NCI-H748 treated with DMSO at 0.1 percent for 48 hours (cell line): ENCODE data around the gene CTSF.

Experiments
- DNase-seq: peaks from one replicate; lab custom pipeline; 2025; lab: John Stamatoyannopoulos, UW

Gene CTSF

GRCh38 chr11:66532784-66533183 is 35.6 kb downstream of the CTSF start:
- DNase-seq, result no peak

GRCh38 chr11:66531841-66532240 is 36.6 kb downstream of the CTSF start:
- DNase-seq, result no peak

DNA sequence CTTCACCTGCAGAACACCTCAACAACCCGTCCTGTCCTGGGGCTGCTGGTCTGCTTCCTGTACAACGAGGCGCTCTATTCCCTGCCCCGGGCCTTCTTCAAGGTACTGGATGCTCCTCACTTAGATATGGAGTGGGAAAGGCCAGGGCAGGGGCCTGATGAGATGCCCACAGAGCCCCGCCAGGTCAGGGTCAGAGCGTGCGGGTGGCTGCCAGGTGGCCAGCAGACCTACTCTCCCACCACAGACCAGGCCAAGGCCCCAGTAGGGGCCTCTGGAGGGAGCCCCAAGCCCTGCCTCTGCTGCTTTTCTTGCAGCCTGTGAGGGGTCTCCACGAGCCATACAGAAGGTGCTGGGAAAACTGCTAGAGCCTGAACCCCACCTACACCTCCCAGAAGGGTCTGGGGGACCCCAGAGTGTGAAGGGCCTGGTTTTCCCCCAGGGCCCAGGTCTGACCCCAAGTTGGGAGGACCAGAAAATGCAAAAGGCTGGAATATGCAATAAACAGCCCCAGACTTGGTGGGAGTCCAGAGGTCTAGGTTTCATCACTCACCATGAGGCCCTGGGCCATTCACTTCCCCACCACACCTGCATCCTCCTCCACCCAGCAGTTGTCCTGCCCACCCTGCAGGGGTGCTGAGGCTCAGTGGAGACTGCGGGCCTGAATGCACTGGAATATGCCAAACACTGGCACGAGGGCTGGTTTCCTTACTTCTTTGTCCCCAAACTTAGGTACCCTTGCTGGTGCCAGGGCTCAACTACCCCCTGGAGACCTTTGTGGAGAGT is 37.3 kb downstream of the CTSF start:
- DNase-seq, result no peak

GRCh38 chr11:66529655-66530054 is 38.8 kb downstream of the CTSF start:
- no peak for DNase-seq

GRCh38 chr11:66529069-66529468 is 39.3 kb downstream of the CTSF start:
- no peak for DNase-seq

DNA sequence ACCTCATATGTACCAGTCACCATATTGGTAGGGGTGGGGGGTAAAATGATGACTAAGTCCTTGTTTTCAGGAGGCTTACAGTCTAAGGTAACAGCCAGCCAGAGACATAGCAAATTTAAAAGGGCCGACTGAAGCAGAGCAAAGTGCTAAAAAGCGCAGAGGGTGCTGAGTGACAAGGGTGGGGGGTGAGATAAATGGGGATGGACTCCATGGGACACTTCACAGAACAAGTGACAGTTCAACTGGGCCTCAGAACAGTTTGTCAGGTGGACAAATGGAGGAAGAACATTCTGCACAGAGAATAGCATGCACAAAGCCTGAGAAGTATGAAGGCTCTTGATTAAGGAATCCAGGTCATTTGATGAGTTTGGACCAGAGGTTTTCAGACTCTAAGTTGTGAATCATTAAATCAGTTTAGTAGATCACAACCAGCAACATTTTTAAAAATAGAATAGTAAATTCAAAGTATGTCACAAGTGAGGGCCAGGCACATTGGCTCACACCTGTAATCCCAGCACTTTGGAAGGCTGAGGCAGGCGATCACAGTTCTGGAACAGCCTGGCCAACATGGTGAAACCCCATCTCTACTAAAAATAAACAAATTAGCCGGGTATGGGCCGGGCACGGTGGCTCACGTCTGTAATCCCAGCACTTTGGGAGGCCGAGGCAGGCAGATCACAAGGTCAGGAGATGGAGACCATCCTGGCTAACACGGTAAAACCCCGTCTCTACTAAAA is 43.9 kb downstream of the CTSF start:
- no peak for DNase-seq

- DNase-seq, result no peak
Observed at GRCh38 chr11:66523611-66524010, 44.8 kb downstream of the CTSF start.
